ENCODE data around the gene CHRNA1.

The CHRNA1 gene

GRCh38 chr2:174781996-174782395 lies 17.7 kb upstream of the CHRNA1 start:
- no peak overlapping the region for H2BK5ac ChIP-seq (ENCODE audit: low read depth, low read length, poor library complexity, severe bottlenecking)
- H4K8ac ChIP-seq (ENCODE audit: low read length) = no peak overlapping the region
- H3K18ac ChIP-seq (ENCODE audit: low read depth in 1 of 2, low read length in 2 of 2) = no peak overlapping the region
- H3K27ac ChIP-seq (ENCODE audit: low read length, poor library complexity, severe bottlenecking) = no peak overlapping the region
- no peak overlapping the region for H3K23ac ChIP-seq (ENCODE audit: low read length in 2 of 2)
- H2BK120ac ChIP-seq (ENCODE audit: low read depth, low read length) = no peak overlapping the region
- H3K4me3 ChIP-seq (ENCODE audit: insufficient read depth in 1 of 2, low read depth in 1 of 2, low read length in 2 of 2) = no peak overlapping the region
- no peak for DNase-seq
- H3K9ac ChIP-seq (ENCODE audit: low read length) = no peak overlapping the region
- H3K4me1 ChIP-seq (ENCODE audit: control insufficient read depth, insufficient read depth, low read depth, low read length) = peaks cover 13% of the 10 kb centered on the region
- H3K4me2 ChIP-seq (ENCODE audit: low read length, poor library complexity, severe bottlenecking) = no peak overlapping the region
- WGBS = 95% methylated on average over 3 of the region's 11 CpGs
- H4K91ac ChIP-seq (ENCODE audit: low read length) = no peak overlapping the region
- H3K36me3 ChIP-seq (ENCODE audit: control insufficient read depth in 1 of 2, insufficient read depth in 2 of 2, low read depth in 1 of 2, low read length in 2 of 2) = no peaks in the 10 kb centered on the region
- H3K27me3 ChIP-seq (ENCODE audit: control insufficient read depth in 1 of 2, insufficient read depth in 1 of 2, low read length in 2 of 2) = no peaks in the 10 kb centered on the region
- H2BK15ac ChIP-seq (ENCODE audit: low read depth, poor library complexity, severe bottlenecking) = no peak overlapping the region
- H2AFZ ChIP-seq (ENCODE audit: low read depth, low read length) = no peak overlapping the region
- H3K4ac ChIP-seq (ENCODE audit: low read depth in 1 of 2, low read length in 2 of 2) = no peak overlapping the region
- no peaks in the 10 kb centered on the region for H3K9me3 ChIP-seq (ENCODE audit: control insufficient read depth, low read length)
- H3K79me1 ChIP-seq (replicated peaks; ENCODE audit: low read length, poor library complexity, severe bottlenecking) = no peaks in the 10 kb centered on the region
- no peak overlapping the region for H2AK5ac ChIP-seq (ENCODE audit: low read length, severe bottlenecking)
- no peak overlapping the region for H3K14ac ChIP-seq (ENCODE audit: low read length in 2 of 2)
- H2BK12ac ChIP-seq (ENCODE audit: low read length in 2 of 2) = no peak overlapping the region

DNA sequence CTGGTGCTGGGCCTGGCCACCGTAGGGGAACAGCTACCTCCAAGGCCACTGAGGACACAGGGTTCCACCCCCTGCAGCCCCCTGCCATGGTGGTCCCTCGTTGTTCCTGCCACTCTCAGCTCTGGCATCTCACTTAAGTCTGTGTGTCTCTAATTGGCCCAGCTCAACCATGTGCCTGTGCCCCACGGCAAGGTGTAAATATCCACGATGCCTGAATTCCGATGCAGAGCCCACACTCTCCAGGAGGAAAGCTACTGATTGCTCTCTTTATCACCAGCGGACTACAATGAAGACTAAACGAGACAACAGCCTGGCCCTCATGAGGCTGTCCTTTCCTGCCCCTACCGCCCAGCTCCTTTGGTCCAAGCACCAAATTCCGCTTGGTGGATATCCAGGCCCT lies 17.0 kb upstream of the CHRNA1 start:
- WGBS = 86% methylated on average over 9 of the region's 9 CpGs
- H3K18ac ChIP-seq (ENCODE audit: low read depth in 1 of 2, low read length in 2 of 2) = no peak overlapping the region

GRCh38 chr2:174780856-174781255 lies 16.6 kb upstream of the CHRNA1 start:
- WGBS = 90% methylated on average over 7 of the region's 7 CpGs
- H3K14ac ChIP-seq (ENCODE audit: low read length in 2 of 2) = no peak overlapping the region

More for the DNA sequence above, 17.0 kb upstream of the CHRNA1 start:
- Histone ChIP-seq H2BK15ac (ENCODE audit: low read depth, poor library complexity, severe bottlenecking) (peak overlapping the region; percentile 4), H3K23ac (ENCODE audit: low read length in 2 of 2) (no peak overlapping the region), H3K36me3 (ENCODE audit: control insufficient read depth in 1 of 2, insufficient read depth in 2 of 2, low read depth in 1 of 2, low read length in 2 of 2) (no peaks in the 10 kb centered on the region), H4K91ac (ENCODE audit: low read length) (peak overlapping the region; percentile 6), H2BK12ac (ENCODE audit: low read length in 2 of 2) (peak overlapping the region in 1 of 2 experiments; percentile 17), H3K27ac (ENCODE audit: low read length, poor library complexity, severe bottlenecking) (no peak overlapping the region), H3K4me3 (ENCODE audit: insufficient read depth in 1 of 2, low read depth in 1 of 2, low read length in 2 of 2) (no peak overlapping the region), H3K4me2 (ENCODE audit: low read length, poor library complexity, severe bottlenecking) (no peak overlapping the region), H3K9ac (ENCODE audit: low read length) (no peak overlapping the region), H3K79me1 (replicated peaks; ENCODE audit: low read length, poor library complexity, severe bottlenecking) (no peaks in the 10 kb centered on the region), H2AFZ (ENCODE audit: low read depth, low read length) (no peak overlapping the region), H3K9me3 (ENCODE audit: control insufficient read depth, low read length) (no peaks in the 10 kb centered on the region), H3K14ac (ENCODE audit: low read length in 2 of 2) (no peak overlapping the region), H2AK5ac (ENCODE audit: low read length, severe bottlenecking) (no peak overlapping the region), H3K4me1 (ENCODE audit: control insufficient read depth, insufficient read depth, low read depth, low read length) (peaks cover 10% of the 10 kb centered on the region), H3K27me3 (ENCODE audit: control insufficient read depth in 1 of 2, insufficient read depth in 1 of 2, low read length in 2 of 2) (no peaks in the 10 kb centered on the region), H2BK120ac (ENCODE audit: low read depth, low read length) (no peak overlapping the region), H4K8ac (ENCODE audit: low read length) (no peak overlapping the region), H2BK5ac (ENCODE audit: low read depth, low read length, poor library complexity, severe bottlenecking) (no peak overlapping the region), H3K4ac (ENCODE audit: low read depth in 1 of 2, low read length in 2 of 2) (no peak overlapping the region)
- DNase-seq = no peak

DNA sequence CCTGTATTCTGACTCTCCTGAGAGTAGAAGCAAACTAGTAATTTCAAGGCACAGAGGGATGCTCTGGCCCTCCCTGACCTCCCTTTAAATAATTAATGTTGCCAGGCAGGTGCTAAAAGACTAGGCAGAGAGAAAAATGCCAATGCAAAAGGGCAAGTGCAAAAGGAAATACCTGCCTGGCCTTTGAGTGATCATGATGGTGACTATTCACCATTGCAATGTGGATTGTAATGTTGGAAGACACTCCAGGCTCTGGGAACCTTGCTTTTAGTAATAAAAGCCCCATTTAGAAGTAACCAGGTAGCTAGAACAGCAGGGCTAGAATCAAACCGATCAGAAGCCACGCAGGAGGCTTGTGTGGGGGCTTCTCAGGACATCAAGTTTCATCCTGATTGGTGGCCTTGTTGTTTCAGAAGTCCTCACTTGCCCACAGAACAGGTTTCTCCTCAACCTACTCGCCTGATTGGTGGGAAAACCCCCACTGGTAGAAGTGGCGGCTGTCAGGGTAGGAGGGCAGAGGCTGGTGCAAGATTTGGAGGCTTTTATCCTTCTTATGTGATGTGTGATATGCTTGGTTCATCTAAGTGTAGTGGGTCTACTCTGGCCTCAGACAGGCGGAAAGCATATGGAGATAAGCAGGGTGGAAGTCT lies 16.0 kb upstream of the CHRNA1 start:
- no peak for DNase-seq
- WGBS = 95% methylated on average over 5 of the region's 5 CpGs
- Histone ChIP-seq H2BK15ac (ENCODE audit: low read depth, poor library complexity, severe bottlenecking) (no peak overlapping the region), H3K4me1 (ENCODE audit: control insufficient read depth, insufficient read depth, low read depth, low read length) (peaks cover 13% of the 10 kb centered on the region), H4K8ac (ENCODE audit: low read length) (no peak overlapping the region), H3K4me3 (ENCODE audit: insufficient read depth in 1 of 2, low read depth in 1 of 2, low read length in 2 of 2) (no peak overlapping the region), H4K91ac (ENCODE audit: low read length) (no peak overlapping the region), H3K14ac (ENCODE audit: low read length in 2 of 2) (no peak overlapping the region), H3K36me3 (ENCODE audit: control insufficient read depth in 1 of 2, insufficient read depth in 2 of 2, low read depth in 1 of 2, low read length in 2 of 2) (no peaks in the 10 kb centered on the region), H3K4ac (ENCODE audit: low read depth in 1 of 2, low read length in 2 of 2) (no peak overlapping the region), H3K27ac (ENCODE audit: low read length, poor library complexity, severe bottlenecking) (no peak overlapping the region), H2AFZ (ENCODE audit: low read depth, low read length) (no peak overlapping the region), H3K27me3 (ENCODE audit: control insufficient read depth in 1 of 2, insufficient read depth in 1 of 2, low read length in 2 of 2) (no peaks in the 10 kb centered on the region), H2BK120ac (ENCODE audit: low read depth, low read length) (no peak overlapping the region), H3K9me3 (ENCODE audit: control insufficient read depth, low read length) (no peaks in the 10 kb centered on the region), H3K79me1 (replicated peaks; ENCODE audit: low read length, poor library complexity, severe bottlenecking) (no peaks in the 10 kb centered on the region), H2BK5ac (ENCODE audit: low read depth, low read length, poor library complexity, severe bottlenecking) (no peak overlapping the region), H2BK12ac (ENCODE audit: low read length in 2 of 2) (no peak overlapping the region), H3K23ac (ENCODE audit: low read length in 2 of 2) (no peak overlapping the region), H3K9ac (ENCODE audit: low read length) (no peak overlapping the region), H3K4me2 (ENCODE audit: low read length, poor library complexity, severe bottlenecking) (no peak overlapping the region), H3K18ac (ENCODE audit: low read depth in 1 of 2, low read length in 2 of 2) (peak overlapping the region in 1 of 2 experiments; percentile 14), H2AK5ac (ENCODE audit: low read length, severe bottlenecking) (no peak overlapping the region)

More at GRCh38 chr2:174780856-174781255, 16.6 kb upstream of the CHRNA1 start:
- no peaks in the 10 kb centered on the region for H3K27me3 ChIP-seq (ENCODE audit: control insufficient read depth in 1 of 2, insufficient read depth in 1 of 2, low read length in 2 of 2)
- no peaks in the 10 kb centered on the region for H3K9me3 ChIP-seq (ENCODE audit: control insufficient read depth, low read length)
- H3K4me3 ChIP-seq (ENCODE audit: insufficient read depth in 1 of 2, low read depth in 1 of 2, low read length in 2 of 2) = no peak overlapping the region
- H3K18ac ChIP-seq (ENCODE audit: low read depth in 1 of 2, low read length in 2 of 2) = no peak overlapping the region
- peaks cover 11% of the 10 kb centered on the region for H3K4me1 ChIP-seq (ENCODE audit: control insufficient read depth, insufficient read depth, low read depth, low read length)
- H3K36me3 ChIP-seq (ENCODE audit: control insufficient read depth in 1 of 2, insufficient read depth in 2 of 2, low read depth in 1 of 2, low read length in 2 of 2) = no peaks in the 10 kb centered on the region
- H2AK5ac ChIP-seq (ENCODE audit: low read length, severe bottlenecking) = no peak overlapping the region
- no peak overlapping the region for H3K27ac ChIP-seq (ENCODE audit: low read length, poor library complexity, severe bottlenecking)
- H4K91ac ChIP-seq (ENCODE audit: low read length) = peak overlapping the region; percentile 6
- no peak overlapping the region for H3K4ac ChIP-seq (ENCODE audit: low read depth in 1 of 2, low read length in 2 of 2)
- no peak overlapping the region for H2BK5ac ChIP-seq (ENCODE audit: low read depth, low read length, poor library complexity, severe bottlenecking)
- no peak overlapping the region for H2BK120ac ChIP-seq (ENCODE audit: low read depth, low read length)
- no peak overlapping the region for H2AFZ ChIP-seq (ENCODE audit: low read depth, low read length)
- no peaks in the 10 kb centered on the region for H3K79me1 ChIP-seq (replicated peaks; ENCODE audit: low read length, poor library complexity, severe bottlenecking)
- H3K9ac ChIP-seq (ENCODE audit: low read length) = no peak overlapping the region
- no peak for DNase-seq
- H3K23ac ChIP-seq (ENCODE audit: low read length in 2 of 2) = no peak overlapping the region
- H3K4me2 ChIP-seq (ENCODE audit: low read length, poor library complexity, severe bottlenecking) = no peak overlapping the region
- no peak overlapping the region for H4K8ac ChIP-seq (ENCODE audit: low read length)
- no peak overlapping the region for H2BK12ac ChIP-seq (ENCODE audit: low read length in 2 of 2)
- peak overlapping the region; percentile 4 for H2BK15ac ChIP-seq (ENCODE audit: low read depth, poor library complexity, severe bottlenecking)
